Adrenal gland (tissue), 12 donors: ENCODE results near the gene RIPOR3. TPM values are rescaled to one million over a fixed set of nuclear protein-coding genes. Genes with fewer than 3 reads are reported as not detected.

ENCODE experiments used
- DNase-seq, 7 donors: peaks; one replicate each; pipeline ENCODE4 v3.0.0-alpha.2; 2019 to 2020
- H3K27ac ChIP-seq, 5 donors: fragments of 200-600 bp; sonication (generic) in 4 of 5; 1 replicate in 3 of 5; 2 replicates in 2 of 5; pipeline versions ENCODE4 v1.5.1 to v1.8.0; 2016 to 2020; ENCODE audit warnings: mild to moderate bottlenecking in 1 of 5
- H3K27me3 ChIP-seq: fragments of 200-600 bp; 2 replicates; pipeline ENCODE4 v1.8.0; 2021
- H3K36me3 ChIP-seq, 2 donors: fragments of 200-600 bp; replicated peaks in 1 of 2; 1 replicate in 1 of 2; 2 replicates in 1 of 2; pipeline versions ENCODE4 v1.5.1 to v1.8.0; 2018 to 2022
- H3K4me1 ChIP-seq, 2 donors: fragments of 200-600 bp; replicated peaks in 1 of 2; 1 replicate in 1 of 2; 2 replicates in 1 of 2; pipeline versions ENCODE4 v1.5.1 to v1.8.0; 2018 to 2021
- H3K4me3 ChIP-seq, 4 donors: fragments of 200-600 bp; sonication (generic) in 3 of 4; one replicate each; pipeline ENCODE4 v1.5.1; 2016 to 2018
- H3K9me3 ChIP-seq, 3 donors: fragments of 200-600 bp; sonication (generic) in 1 of 3; replicated peaks in 1 of 3; 1 replicate in 2 of 3; 2 replicates in 1 of 3; pipeline versions ENCODE4 v1.5.1 to v1.8.0; 2016 to 2021
- POLR2A ChIP-seq, 2 donors: fragments of 450-650 bp; IDR thresholded peaks; one replicate each; pipeline ENCODE4 v1.6.1; 2017; ENCODE audit warnings: antibody characterized with exemption in 2 of 2, mild to moderate bottlenecking in 2 of 2, moderate library complexity in 1 of 2
- WGBS, 4 donors: extraction: QIAGEN DNeasy Blood & Tissue Kit in 2 of 4; methylation state at CpG; one replicate each; pipeline versions ENCODE4 v1.1.5 to v1.1.7; 2013 to 2017; 5-methylcytosine and 5-hydroxymethylcytosine counted together
- intact Hi-C, 2 donors: fragments of 100-400 bp; cut with DNase I; formaldehyde crosslinking; loops; one replicate each; pipeline versions ENCODE4 v1.14.1 to v1.15.0; 2022 to 2023
- polyA plus RNA-seq, 3 donors: library from polyadenylated mRNA; stranded (reverse); fragments of 200-250 nt in 2 of 3; fragments of 350-450 nt in 1 of 3; fragmentation: Illumina TruSeq in 1 of 3; extraction: RNeasy Lipid Tissue Mini Kit (QIAGEN cat#74804) in 1 of 3; gene quantifications; one replicate each; pipeline ENCODE4 v1.2.3, GENCODE V29; 2013 to 2014
- total RNA-seq, 9 donors: library from RNA; depleted of rRNA in 4 of 9; stranded (reverse); fragments of >200 nt in 4 of 9; fragments of 120-200 nt in 1 of 9; fragmentation: NEBNext Ultra II Directional in 1 of 9; extraction: Animal tissue kit (Norgen Biotek cat#: 25700) in 1 of 9; gene quantifications; one replicate each; pipeline versions ENCODE4 v1.1.0 to v1.2.4, GENCODE V29; 2013 to 2023
- TF ChIP-seq, protein P1 (sequence below), 6 experiments: fragments of 450-650 bp in 4 of 6; fragments of 200-600 bp in 2 of 6; sonication (generic) in 1 of 6; IDR thresholded peaks; 1 replicate in 5 of 6; 2 replicates in 1 of 6; pipeline versions ENCODE4 v1.5.1 to v1.8.0; 2016 to 2021; ENCODE audit warnings: antibody characterized with exemption in 6 of 6, mild to moderate bottlenecking in 2 of 6, moderate library complexity in 1 of 6
- donor health status: healthy with polysubstance abuse.
- donor health status: Bipolar disorder and iron deficiency.
- donor health status: DM: yes; HTN: yes; CAD: no.
- donor health status: DM: no; HTN: no; CAD: no.
- donor health status: DM: no; HTN: no; CAD: no.
- donor health status: DM: yes; HTN: yes; CAD: no.

RIPOR3 gene
- total and polyA plus RNA-seq, 12 donors: 3.4 to 135 (median 23.7) TPM

DNA sequence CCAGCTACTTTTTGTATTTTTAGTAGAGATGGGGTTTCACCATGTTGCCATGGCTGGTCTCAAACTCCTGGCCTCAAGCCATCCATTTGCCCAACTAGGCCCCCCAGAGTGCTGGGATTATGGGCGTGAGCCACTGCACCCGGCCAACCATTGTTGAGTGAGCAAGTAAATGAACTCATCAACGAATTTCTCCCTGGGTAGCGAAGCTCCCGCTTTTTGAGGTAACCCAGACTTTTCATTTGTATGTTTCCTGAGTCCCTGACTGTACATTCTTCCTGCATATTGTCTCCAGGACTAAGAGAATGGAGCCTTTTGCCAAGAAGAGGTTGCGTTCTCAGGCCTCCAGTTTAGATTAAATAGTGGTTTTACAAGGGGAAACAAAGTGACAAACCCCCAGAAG lies 36.4 kb downstream of the RIPOR3 start:
- Histone ChIP-seq H3K27me3 (no peaks in the 10 kb centered on the region), H3K4me3 (no peak overlapping the region), H3K9me3 (no peaks in the 10 kb centered on the region), H3K4me1 (peaks cover 15 to 42% of the 10 kb centered on the region in 2 donors), H3K27ac (peak overlapping the region in 3 of 5 donors; percentile 58 to 83 (median 68)), H3K36me3 (no peaks in the 10 kb centered on the region)
- no peak for DNase-seq
- intact Hi-C loops: no loop called here
- TF ChIP-seq, protein P1, sequence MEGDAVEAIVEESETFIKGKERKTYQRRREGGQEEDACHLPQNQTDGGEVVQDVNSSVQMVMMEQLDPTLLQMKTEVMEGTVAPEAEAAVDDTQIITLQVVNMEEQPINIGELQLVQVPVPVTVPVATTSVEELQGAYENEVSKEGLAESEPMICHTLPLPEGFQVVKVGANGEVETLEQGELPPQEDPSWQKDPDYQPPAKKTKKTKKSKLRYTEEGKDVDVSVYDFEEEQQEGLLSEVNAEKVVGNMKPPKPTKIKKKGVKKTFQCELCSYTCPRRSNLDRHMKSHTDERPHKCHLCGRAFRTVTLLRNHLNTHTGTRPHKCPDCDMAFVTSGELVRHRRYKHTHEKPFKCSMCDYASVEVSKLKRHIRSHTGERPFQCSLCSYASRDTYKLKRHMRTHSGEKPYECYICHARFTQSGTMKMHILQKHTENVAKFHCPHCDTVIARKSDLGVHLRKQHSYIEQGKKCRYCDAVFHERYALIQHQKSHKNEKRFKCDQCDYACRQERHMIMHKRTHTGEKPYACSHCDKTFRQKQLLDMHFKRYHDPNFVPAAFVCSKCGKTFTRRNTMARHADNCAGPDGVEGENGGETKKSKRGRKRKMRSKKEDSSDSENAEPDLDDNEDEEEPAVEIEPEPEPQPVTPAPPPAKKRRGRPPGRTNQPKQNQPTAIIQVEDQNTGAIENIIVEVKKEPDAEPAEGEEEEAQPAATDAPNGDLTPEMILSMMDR (IDR thresholded peaks at IDR 0.05): no peak
- no peak for TF ChIP-seq POLR2A (IDR thresholded peaks at IDR 0.05)
- 68 to 80% (median 73%) methylated on average over 6 of the region's 6 CpGs for WGBS, 4 donors

DNA sequence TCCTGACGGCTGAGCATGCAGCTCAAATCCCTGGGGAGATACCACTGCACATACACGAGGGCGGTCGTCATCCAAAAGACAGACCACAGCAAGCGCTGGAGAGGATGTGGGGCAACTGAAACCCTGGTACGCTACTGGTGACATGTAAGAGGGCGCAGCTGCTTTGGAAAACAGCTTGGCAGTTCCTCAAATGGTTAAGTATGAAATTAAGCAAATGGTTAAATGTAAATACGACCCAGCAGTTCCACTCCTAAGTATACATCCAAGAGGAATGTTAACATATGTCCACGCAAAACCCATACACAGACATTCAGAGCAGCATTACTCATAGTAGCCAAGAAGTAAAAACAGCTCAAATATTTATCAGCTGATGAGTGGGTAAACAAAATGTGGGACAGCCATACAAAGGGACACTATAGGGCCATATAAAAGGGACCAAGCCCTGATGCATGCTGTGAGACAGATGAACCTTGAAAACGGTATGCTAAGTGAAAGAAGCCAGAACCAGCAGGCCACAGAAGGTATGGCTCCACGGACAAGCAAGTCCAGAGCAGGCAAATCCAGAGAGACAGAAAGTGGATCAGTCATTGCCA lies 38.5 kb downstream of the RIPOR3 start:
- peak overlapping the region in 1 of 5 donors; percentile 48 for H3K27ac ChIP-seq
- DNase-seq: no peak
- H3K27me3 ChIP-seq: no peaks in the 10 kb centered on the region
- TF ChIP-seq, protein P1 (IDR thresholded peaks at IDR 0.05): no peak
- no peak for TF ChIP-seq POLR2A (IDR thresholded peaks at IDR 0.05)
- intact Hi-C loops: no loop called here
- no peak overlapping the region for H3K4me3 ChIP-seq
- WGBS, 4 donors: 75 to 79% (median 75%) methylated on average over 11 of the region's 11 CpGs
- peaks cover 0 to 21% of the 10 kb centered on the region in 2 donors for H3K4me1 ChIP-seq
- no peaks in the 10 kb centered on the region for H3K9me3 ChIP-seq
- no peaks in the 10 kb centered on the region for H3K36me3 ChIP-seq

DNA sequence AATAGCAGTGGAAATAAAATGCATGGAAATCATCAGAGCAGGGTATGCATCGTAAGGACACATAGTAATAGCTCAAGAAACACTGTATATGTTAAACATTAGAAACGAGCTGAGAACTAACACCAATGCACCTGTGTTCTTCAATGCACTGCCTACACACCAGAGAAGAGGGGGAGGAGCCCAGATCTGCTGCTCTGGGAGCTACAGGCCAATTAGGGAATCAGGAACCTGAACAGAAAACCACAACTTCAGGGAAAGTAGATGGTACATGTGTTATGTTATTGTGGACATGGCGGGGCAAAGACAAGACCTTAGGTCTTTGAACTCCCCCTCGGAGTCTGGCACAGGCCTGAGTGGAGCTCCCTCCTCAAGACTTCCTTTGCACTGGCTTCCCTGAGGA lies 39.7 kb downstream of the RIPOR3 start:
- intact Hi-C loops: no loop called here
- H3K4me1 ChIP-seq: peaks cover 0 to 20% of the 10 kb centered on the region in 2 donors
- no peaks in the 10 kb centered on the region for H3K36me3 ChIP-seq
- H3K27me3 ChIP-seq: no peaks in the 10 kb centered on the region
- TF ChIP-seq POLR2A (IDR thresholded peaks at IDR 0.05): no peak
- TF ChIP-seq, protein P1 (IDR thresholded peaks at IDR 0.05): no peak
- DNase-seq: no peak
- no peaks in the 10 kb centered on the region for H3K9me3 ChIP-seq
- no peak overlapping the region for H3K4me3 ChIP-seq
- H3K27ac ChIP-seq: no peak overlapping the region
- WGBS, 4 donors: 70 to 88% (median 86%) methylated on average over 4 of the region's 4 CpGs

DNA sequence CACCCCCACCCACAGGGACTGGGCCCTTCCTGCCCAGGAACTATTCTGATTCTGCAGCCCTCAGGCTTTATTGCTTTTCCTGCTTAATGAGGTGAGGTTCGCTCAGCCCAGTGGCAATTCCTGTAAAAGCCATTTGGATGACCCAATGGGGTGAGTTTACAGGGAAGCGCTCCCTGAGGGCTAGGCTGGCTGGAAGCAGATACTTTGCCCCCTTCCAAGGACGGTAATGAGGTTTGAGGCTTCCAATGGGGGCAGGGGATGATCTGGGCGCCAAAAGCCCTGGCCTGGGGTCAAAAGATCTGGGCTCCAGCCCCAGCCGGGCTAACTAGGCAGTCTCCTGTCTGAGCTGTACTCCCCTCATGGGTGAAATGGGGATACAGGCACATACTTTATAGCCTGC lies 41.8 kb downstream of the RIPOR3 start:
- WGBS, 4 donors: 53 to 82% (median 75%) methylated on average over 3 to 5 of the region's 5 CpGs
- no peaks in the 10 kb centered on the region for H3K27me3 ChIP-seq
- H3K27ac ChIP-seq: peak overlapping the region in 1 of 5 donors; percentile 25
- H3K9me3 ChIP-seq: no peaks in the 10 kb centered on the region
- TF ChIP-seq POLR2A (IDR thresholded peaks at IDR 0.05): no peak
- TF ChIP-seq, protein P1 (IDR thresholded peaks at IDR 0.05): no peak
- no peak overlapping the region for H3K4me3 ChIP-seq
- H3K4me1 ChIP-seq: peaks cover 10 to 13% of the 10 kb centered on the region in 2 donors
- no peaks in the 10 kb centered on the region for H3K36me3 ChIP-seq
- no peak for DNase-seq
- intact Hi-C loops: no loop called here
